HepG2 (cell line): ENCODE results near the gene DUSP22. TPM values are rescaled to one million over a fixed set of nuclear protein-coding genes. Genes with fewer than 3 reads are reported as not detected.

Source experiments
- ATAC-seq: fragments of 200-7000 bp; cut with Tn5 transposase; 3 replicates; pipeline ENCODE4 v1.9.1; 2020; ENCODE audit warnings: mild to moderate bottlenecking, moderate library complexity
- BruUV-seq: library from RNA; stranded (reverse); fragments of 400-500 nt; replicated peaks from 2 replicates; lab custom pipeline; 2021; lab: Mats Ljungman, UMichigan
- CTCF ChIA-PET: fragments of 300-600 bp; formaldehyde crosslinking; extraction: SDS; loops from one replicate; lab custom pipeline; 2021; ENCODE audit warnings: low total read pairs, inconsistent platforms, low intra/inter-chr PET ratio; lab: Yijun Ruan, JAX
- POLR2A ChIA-PET: fragments of 350-600 bp; sonication (Branson Sonifier 250); formaldehyde crosslinking; loops from one replicate; lab custom pipeline; 2020; ENCODE audit warnings: antibody characterized with exemption, inconsistent platforms; lab: Yijun Ruan, JAX
- DNase-seq: peaks from one replicate; pipeline ENCODE4 v3.0.0-alpha.2; 2015; ENCODE audit warnings: low spot score
- FAIRE-seq: peaks from 3 replicates; lab custom pipeline; 2011; peaks lifted over from hg19 to GRCh38; lab: Jason Lieb, UNC
- H2AFZ ChIP-seq: one replicate; pipeline ENCODE4 v1.6.1; 2011; ENCODE audit warnings: low read length, inconsistent platforms
- H3K27ac ChIP-seq: fragments of 300-600 bp; 3 replicates; pipeline ENCODE4 v1.8.0; 2011; ENCODE audit warnings: mixed run types, mild to moderate bottlenecking, mixed read lengths, low read length, inconsistent platforms; ENCODE audit not compliant: insufficient read depth; ENCODE audit errors: extremely low read length
- H3K27me3 ChIP-seq, 2 experiments: fragments of 200-600 bp in 1 of 2; 2 replicates in 1 of 2; 3 replicates in 1 of 2; pipeline versions ENCODE4 v1.6.0 to v1.8.0; 2011; ENCODE audit warnings: low read length in 2 of 2, mild to moderate bottlenecking in 2 of 2, moderate library complexity in 2 of 2, inconsistent platforms in 1 of 2; ENCODE audit not compliant: insufficient read depth in 2 of 2, control insufficient read depth in 1 of 2
- H3K36me3 ChIP-seq, 2 experiments: fragments of 200-600 bp in 1 of 2; replicated peaks in 1 of 2; 2 replicates in 1 of 2; 3 replicates in 1 of 2; pipeline versions ENCODE4 v1.5.1 to v1.8.0; 2011; ENCODE audit warnings: low read length in 2 of 2, inconsistent platforms in 1 of 2; ENCODE audit not compliant: insufficient read depth in 2 of 2, control insufficient read depth in 1 of 2
- H3K4me1 ChIP-seq: 2 replicates; pipeline ENCODE4 v1.5.1; 2012; ENCODE audit warnings: low read length, inconsistent platforms; ENCODE audit not compliant: insufficient read depth
- H3K4me2 ChIP-seq: 2 replicates; pipeline ENCODE4 v1.6.0; 2011; ENCODE audit warnings: low read depth, low read length, inconsistent platforms
- H3K4me3 ChIP-seq, 3 experiments: fragments of 200-600 bp in 1 of 3; sonication (generic), shearing (Covaris generic) in 1 of 3; replicated peaks in 1 of 3; 2 replicates each; pipeline ENCODE4 v1.5.1; 2011 to 2016; ENCODE audit warnings: low read length in 3 of 3, inconsistent platforms in 2 of 3, low read depth in 2 of 3, mild to moderate bottlenecking in 2 of 3, control low read depth in 1 of 3, mixed read lengths in 1 of 3; ENCODE audit not compliant: insufficient read depth in 1 of 3
- H3K79me2 ChIP-seq: one replicate; pipeline ENCODE4 v1.6.1; 2011; ENCODE audit warnings: low read length, inconsistent platforms; ENCODE audit not compliant: insufficient read depth
- H3K9ac ChIP-seq: 2 replicates; pipeline ENCODE4 v1.6.0; 2011; ENCODE audit warnings: mild to moderate bottlenecking, low read depth, low read length, inconsistent platforms; ENCODE audit not compliant: insufficient read depth
- H3K9me3 ChIP-seq: 2 replicates; pipeline ENCODE4 v1.5.1; 2012; ENCODE audit warnings: mild to moderate bottlenecking, low read length
- H4K20me1 ChIP-seq: 2 replicates; pipeline ENCODE4 v1.6.0; 2011; ENCODE audit warnings: inconsistent platforms, mild to moderate bottlenecking, low read length, moderate library complexity; ENCODE audit not compliant: insufficient read depth
- IKZF4 ChIP-seq: sonication (generic); formaldehyde crosslinking; IDR thresholded peaks from 2 replicates; pipeline ENCODE4 v1.5.1; 2020; ENCODE audit warnings: borderline replicate concordance, mild to moderate bottlenecking, low read depth, missing genetic modification reagents; ENCODE audit errors: not compliant biosample characterization
- MAF1 ChIP-seq: sonication (generic); formaldehyde crosslinking; IDR thresholded peaks from 2 replicates; pipeline ENCODE4 v1.5.0; 2020; ENCODE audit warnings: missing genetic modification reagents, borderline replicate concordance
- NFKB2 ChIP-seq: sonication (generic); formaldehyde crosslinking; IDR thresholded peaks from 2 replicates; pipeline ENCODE4 v1.4.0; 2020; ENCODE audit warnings: missing genetic modification reagents, borderline replicate concordance
- WGBS: methylation state at CpG from one replicate; pipeline ENCODE4 v1.1.6; 2017; ENCODE audit warnings: low lambda C conversion rate; 5-methylcytosine and 5-hydroxymethylcytosine counted together
- in situ Hi-C: cut with HindIII; loops from 2 replicates; pipeline ENCODE4 v1.10.0; 2017; ENCODE audit warnings: low pct_unique_long_range_greater_than_20kb; ENCODE audit not compliant: extremely low pct_ligation_motif_present
- intact Hi-C: fragments of 100-400 bp; cut with micrococcal nuclease; formaldehyde crosslinking; loops from one replicate; pipeline ENCODE4 v1.10.0; 2022; ENCODE audit not compliant: unreplicated experiment
- polyA plus RNA-seq, 8 experiments: library from polyadenylated mRNA; depleted of rRNA in 3 of 8; stranded (reverse) in 7 of 8; unstranded in 1 of 8; fragments of >200 nt; fragmentation: Illumina TruSeq in 4 of 8; extraction: Trizol in 4 of 8; gene quantifications; 2 replicates each; pipeline versions ENCODE4 v1.2.1 to v1.2.3, GENCODE V29; 2011 to 2016; ENCODE audit warnings: low read depth in 4 of 8, missing spikeins in 1 of 8, mixed read lengths in 1 of 8; ENCODE audit not compliant: insufficient read depth in 1 of 8
- total RNA-seq, 5 experiments: library from RNA; depleted of rRNA; stranded (reverse); fragments of >200 nt; fragmentation: Illumina TruSeq; extraction: Trizol; gene quantifications; 2 replicates each; pipeline ENCODE4 v1.2.3, GENCODE V29; 2016; ENCODE audit warnings: low read depth in 1 of 5

DUSP22 gene
- total and polyA plus RNA-seq, 2 of the 13 experiments (the other 11 are each of a cell fraction or from before 2014, with no cell fraction given), result 20.2 to 32.8 TPM

DNA sequence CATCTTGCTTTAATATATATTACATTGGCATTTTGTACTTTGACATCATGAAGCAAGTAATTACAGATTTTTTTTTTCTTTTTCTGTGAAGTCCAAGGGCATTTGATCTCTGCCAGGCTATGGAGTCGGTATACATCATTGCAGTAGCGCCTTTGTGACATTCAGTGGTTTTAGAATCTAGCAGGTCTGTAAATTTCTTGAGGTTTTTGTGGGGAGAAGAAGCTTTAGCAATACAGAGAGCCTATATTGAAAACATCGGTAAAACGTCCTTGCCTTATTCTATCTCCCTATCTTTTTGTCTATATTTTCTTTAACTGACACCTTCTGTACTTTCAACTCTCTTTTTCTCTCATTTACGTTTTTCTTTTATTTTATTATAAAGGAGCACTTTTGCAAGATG lies 47.2 kb downstream of the DUSP22 start:
- no peaks in the 10 kb centered on the region for H3K79me2 ChIP-seq
- POLR2A ChIA-PET, result interaction anchor here (1.7 kb wide), 1 partner anchor 119 kb away, joined by 5 read pairs; no protein-coding TSS in a partner anchor
- H3K36me3 ChIP-seq, result no peaks in the 10 kb centered on the region
- TF ChIP-seq IKZF4 (CRISPR knock-in tag), result no peak
- TF ChIP-seq NFKB2 (CRISPR knock-in tag), result no peak
- no peak overlapping the region for H3K9ac ChIP-seq
- BruUV-seq, result no TSS peak
- H3K9me3 ChIP-seq, result no peaks in the 10 kb centered on the region
- ATAC-seq (no peak), FAIRE-seq (no peak), DNase-seq (no peak)
- no peak overlapping the region for H2AFZ ChIP-seq
- WGBS, result 54% methylated on average over 5 of the region's 5 CpGs
- H3K4me1 ChIP-seq, result peaks cover 16% of the 10 kb centered on the region
- H4K20me1 ChIP-seq, result no peaks in the 10 kb centered on the region
- intact Hi-C loops, result no loop called here
- CTCF ChIA-PET, result no interaction called here
- H3K27ac ChIP-seq, result no peak overlapping the region
- H3K4me2 ChIP-seq, result no peak overlapping the region
- H3K27me3 ChIP-seq, result no peaks in the 10 kb centered on the region; a peak in 1 of 5 replicates
- no peak overlapping the region for H3K4me3 ChIP-seq
- in situ Hi-C loops, result no loop called here

DNA sequence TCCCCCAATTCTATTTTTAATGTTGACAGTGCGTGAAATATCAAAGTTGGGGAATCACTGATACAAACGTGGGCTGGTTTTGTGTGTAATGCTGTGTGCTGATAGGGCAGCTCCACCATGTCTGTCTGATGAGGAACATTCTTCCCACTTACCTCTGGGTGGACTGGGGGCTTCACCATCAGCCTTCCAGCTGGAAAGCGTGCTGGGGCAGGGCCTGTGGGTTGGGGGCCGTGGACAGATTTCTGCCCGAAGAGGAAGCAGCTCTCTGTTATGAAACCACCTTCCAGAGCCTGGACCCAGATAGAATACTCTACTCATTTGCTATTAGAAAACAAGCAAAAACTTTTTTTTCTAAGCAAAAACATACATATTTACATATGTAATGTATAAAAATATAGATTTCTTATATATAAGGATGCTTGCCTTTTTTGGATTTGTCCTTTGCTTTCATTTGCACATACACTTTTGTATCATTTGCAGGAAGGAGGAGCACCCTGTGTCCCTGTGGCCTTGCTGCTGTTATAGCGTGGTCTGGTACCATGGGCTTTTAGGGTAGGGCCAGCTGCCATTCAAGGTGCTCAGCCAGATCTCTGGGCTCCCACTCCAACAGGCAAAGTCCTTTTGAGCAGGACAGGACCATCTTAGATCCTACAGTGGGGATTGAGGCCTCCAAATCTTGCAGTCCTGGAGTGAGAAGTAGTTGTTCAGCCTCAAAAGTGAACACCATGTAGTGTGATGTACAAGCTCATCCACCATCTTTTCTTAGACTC lies 48.1 kb downstream of the DUSP22 start:
- ATAC-seq (no peak), FAIRE-seq (no peak), DNase-seq (no peak)
- H3K4me1 ChIP-seq, result peaks cover 16% of the 10 kb centered on the region
- H3K36me3 ChIP-seq, result no peaks in the 10 kb centered on the region
- H3K27me3 ChIP-seq, result no peaks in the 10 kb centered on the region; a peak in 1 of 5 replicates
- POLR2A ChIA-PET, result no interaction called here
- no peak overlapping the region for H3K27ac ChIP-seq
- H3K4me2 ChIP-seq, result no peak overlapping the region
- H3K79me2 ChIP-seq, result no peaks in the 10 kb centered on the region
- no peaks in the 10 kb centered on the region for H3K9me3 ChIP-seq
- CTCF ChIA-PET, result no interaction called here
- intact Hi-C loops, result no loop called here
- 46% methylated on average over 6 of the region's 6 CpGs for WGBS
- no TSS peak for BruUV-seq
- TF ChIP-seq MAF1 (CRISPR knock-in tag), result no peak
- TF ChIP-seq, all 625 proteins: peak for 0
- Histone ChIP-seq H2AFZ (no peak overlapping the region), H3K4me3 (no peak overlapping the region), H3K9ac (no peak overlapping the region), H4K20me1 (no peaks in the 10 kb centered on the region)
- in situ Hi-C loops, result no loop called here
